GM12878 (cell line): Measurements from ENCODE around the gene ICE1. TPM values are rescaled to one million over a fixed set of nuclear protein-coding genes. Genes with fewer than 3 reads are reported as not detected.

Experiments used
- ATAC-seq: fragments of 200-7000 bp; cut with Tn5 transposase; 3 replicates; pipeline ENCODE4 v1.9.1; 2020; ENCODE audit warnings: mild to moderate bottlenecking, moderate library complexity
- BruUV-seq: library from RNA; stranded (reverse); fragments of 400-500 nt; replicated peaks from 2 replicates; lab custom pipeline; 2021; lab: Mats Ljungman, UMichigan
- CTCF ChIA-PET: fragments of 300-600 bp; sonication (Branson Sonifier 250); formaldehyde crosslinking; extraction: SDS; loops from one replicate; lab custom pipeline; 2021; ENCODE audit warnings: inconsistent platforms; lab: Yijun Ruan, JAX
- POLR2A ChIA-PET: fragments of 350-600 bp; formaldehyde crosslinking; extraction: SDS; loops from one replicate; lab custom pipeline; 2021; ENCODE audit warnings: inconsistent platforms; lab: Charles Lee
- RAD21 ChIA-PET: fragments of 300-600 bp; sonication (Branson Sonifier 250); formaldehyde crosslinking; loops from one replicate; lab custom pipeline; 2023; ENCODE audit warnings: antibody characterized with exemption; ENCODE audit not compliant: unreplicated experiment; lab: Charles Lee
- SMC1A ChIA-PET: fragments of 300-600 bp; sonication (Branson Sonifier 250); formaldehyde crosslinking; loops from one replicate; lab custom pipeline; 2023; ENCODE audit not compliant: unreplicated experiment, uncharacterized antibody; lab: Charles Lee
- DNase-seq: peaks from one replicate; pipeline ENCODE4 v3.0.0-alpha.2; 2011; ENCODE audit warnings: low read depth, low spot score
- FAIRE-seq: peaks from 3 replicates; lab custom pipeline; 2011; peaks lifted over from hg19 to GRCh38; lab: Jason Lieb, UNC
- H2AFZ ChIP-seq: 2 replicates; pipeline ENCODE4 v1.6.0; 2011; ENCODE audit warnings: low read depth, low read length, control low read depth; ENCODE audit not compliant: control insufficient read depth
- H3K27ac ChIP-seq: 2 replicates; pipeline ENCODE4 v1.5.1; 2011; ENCODE audit warnings: control low read depth; ENCODE audit not compliant: control insufficient read depth, insufficient read depth
- H3K27me3 ChIP-seq, 2 experiments: replicated peaks in 1 of 2; 2 replicates each; pipeline versions ENCODE4 v1.6.0 to v1.6.1; 2011; ENCODE audit warnings: low read length in 1 of 2; ENCODE audit not compliant: control insufficient read depth in 2 of 2, insufficient read depth in 2 of 2
- H3K36me3 ChIP-seq, 2 experiments: 2 replicates each; pipeline ENCODE4 v1.5.1; 2011; ENCODE audit warnings: low read length in 1 of 2; ENCODE audit not compliant: control insufficient read depth in 2 of 2, insufficient read depth in 2 of 2
- H3K4me1 ChIP-seq: 2 replicates; pipeline ENCODE4 v1.6.1; 2011; ENCODE audit warnings: mild to moderate bottlenecking, low read length, moderate library complexity, mixed read lengths; ENCODE audit not compliant: control insufficient read depth, insufficient read depth
- H3K4me2 ChIP-seq: 2 replicates; pipeline ENCODE4 v1.6.0; 2011; ENCODE audit warnings: control low read depth; ENCODE audit not compliant: control insufficient read depth, insufficient read depth
- H3K4me3 ChIP-seq: fragments of 200-600 bp; sonication (generic); 2 replicates; pipeline ENCODE4 v1.5.1; 2016
- H3K79me2 ChIP-seq: 2 replicates; pipeline ENCODE4 v1.6.0; 2011; ENCODE audit warnings: low read length; ENCODE audit not compliant: control insufficient read depth, insufficient read depth
- H3K9ac ChIP-seq: 2 replicates; pipeline ENCODE4 v1.8.0; 2011; ENCODE audit warnings: low read length, control low read depth, mixed read lengths; ENCODE audit not compliant: control insufficient read depth, insufficient read depth
- H3K9me3 ChIP-seq: replicated peaks from 3 replicates; pipeline ENCODE4 v1.5.1; 2011; ENCODE audit warnings: mild to moderate bottlenecking, low read length; ENCODE audit not compliant: control insufficient read depth, insufficient read depth
- H4K20me1 ChIP-seq: 2 replicates; pipeline ENCODE4 v1.6.0; 2011; ENCODE audit not compliant: control insufficient read depth, insufficient read depth
- CHD2 ChIP-seq: IDR thresholded peaks from 2 replicates; pipeline ENCODE4 v1.6.1; 2011; ENCODE audit warnings: low read depth, low read length, improper control_type of control experiment, borderline replicate concordance
- CHD4 ChIP-seq: fragments of 200-600 bp; sonication (generic); IDR thresholded peaks from 2 replicates; pipeline ENCODE4 v1.6.1; 2016; ENCODE audit warnings: mild to moderate bottlenecking
- ELK1 ChIP-seq: IDR thresholded peaks from 2 replicates; pipeline ENCODE4 v1.6.1; 2012; ENCODE audit warnings: low read depth, low read length, improper control_type of control experiment
- FOS ChIP-seq: IDR thresholded peaks from 3 replicates; pipeline ENCODE4 v1.6.1; 2011; ENCODE audit warnings: borderline replicate concordance; ENCODE audit not compliant: insufficient read length; ENCODE audit errors: extremely low read depth
- GABPA ChIP-seq: IDR thresholded peaks from 2 replicates; pipeline ENCODE4 v1.6.1; 2014; ENCODE audit warnings: antibody characterized with exemption, low read depth, mild to moderate bottlenecking, inconsistent platforms
- HCFC1 ChIP-seq: fragments of 150-350 bp; IDR thresholded peaks from 2 replicates; pipeline ENCODE4 v1.6.1; 2014; ENCODE audit warnings: low read length
- IRF3 ChIP-seq: fragments of 450-650 bp; IDR thresholded peaks from 2 replicates; pipeline ENCODE4 v1.6.1; 2014; ENCODE audit warnings: mild to moderate bottlenecking
- IRF5 ChIP-seq: fragments of 450-650 bp; IDR thresholded peaks from 2 replicates; pipeline ENCODE4 v1.6.1; 2017; ENCODE audit warnings: borderline replicate concordance
- NFIC ChIP-seq: IDR thresholded peaks from 2 replicates; pipeline ENCODE4 v1.6.1; 2012; ENCODE audit warnings: low read depth, mild to moderate bottlenecking, inconsistent platforms, low read length, moderate library complexity
- SMAD5 ChIP-seq: IDR thresholded peaks from 2 replicates; pipeline ENCODE4 v1.6.1; 2016; ENCODE audit warnings: antibody characterized with exemption, low read depth
- SP1 ChIP-seq: IDR thresholded peaks from one replicate; pipeline ENCODE4 v1.6.1; 2011; ENCODE audit warnings: low read depth, low read length
- SUPT20H ChIP-seq: IDR thresholded peaks from 2 replicates; pipeline ENCODE4 v1.6.1; 2011; ENCODE audit warnings: low read depth, mild to moderate bottlenecking, low read length, moderate library complexity, borderline replicate concordance; ENCODE audit not compliant: control insufficient read depth
- ZBED1 ChIP-seq: IDR thresholded peaks from 2 replicates; pipeline ENCODE4 v1.6.1; 2016; ENCODE audit warnings: borderline replicate concordance
- ZNF217 ChIP-seq: fragments of 450-650 bp; IDR thresholded peaks from 2 replicates; pipeline ENCODE4 v1.6.1; 2017; ENCODE audit warnings: antibody characterized with exemption, mild to moderate bottlenecking
- WGBS: methylation state at CpG from one replicate; pipeline ENCODE4 v1.1.6; 2016; ENCODE audit warnings: low lambda C conversion rate; ENCODE audit not compliant: insufficient replicate concordance, insufficient coverage; ENCODE audit errors: missing lambda C conversion rate; 5-methylcytosine and 5-hydroxymethylcytosine counted together
- in situ Hi-C: fragments of 300-500 bp; cut with MboI; formaldehyde crosslinking; loops from 9 replicates; pipeline ENCODE4 v1.14.3; 2018; ENCODE audit warnings: mixed read lengths
- intact Hi-C: fragments of 100-400 bp; cut with micrococcal nuclease; formaldehyde crosslinking; loops from one replicate; pipeline ENCODE4 v1.14.2; 2022; ENCODE audit not compliant: unreplicated experiment
- polyA plus RNA-seq, 11 experiments: library from polyadenylated mRNA; depleted of rRNA in 4 of 11; unstranded in 6 of 11; stranded (reverse) in 5 of 11; fragments of >200 nt; fragmentation: Nextera tagmentation in 4 of 11; fragmentation: Illumina TruSeq in 1 of 11; extraction: Ambion mirVana in 4 of 11; extraction: Trizol in 1 of 11; gene quantifications; 1 replicate in 1 of 11; 2 replicates in 10 of 11; pipeline versions ENCODE4 v1.2.1 to v1.2.3, GENCODE V29; 2011 to 2016; ENCODE audit warnings: inconsistent platforms in 2 of 11, missing spikeins in 2 of 11, low read depth in 1 of 11
- total RNA-seq, 4 experiments: library from RNA; depleted of rRNA in 3 of 4; stranded (reverse); fragments of >200 nt in 3 of 4; fragmentation: Illumina TruSeq in 1 of 4; extraction: Trizol in 1 of 4; gene quantifications; 2 replicates each; pipeline versions ENCODE4 v1.2.1 to v1.2.3, GENCODE V29; 2013 to 2021

The ICE1 gene
- total and polyA plus RNA-seq, 10 of the 15 experiments (the other 5 are each of a cell fraction or from before 2014, with no cell fraction given), result 3.8 to 31.4 (median 18.9) TPM

GRCh38 chr5:5387192-5387591, 35.3 kb upstream of the ICE1 start:
- POLR2A ChIA-PET, result no interaction called here
- FAIRE-seq, result no peak
- RAD21 ChIA-PET, result no interaction called here

GRCh38 chr5:5387777-5388176, 34.7 kb upstream of the ICE1 start:
- RAD21 ChIA-PET, result no interaction called here
- Histone ChIP-seq H3K36me3 (no peaks in the 10 kb centered on the region), H3K4me3 (no peak overlapping the region), H3K9ac (no peak overlapping the region), H2AFZ (no peak overlapping the region), H3K27me3 (no peaks in the 10 kb centered on the region), H3K4me1 (no peaks in the 10 kb centered on the region), H3K27ac (no peak overlapping the region), H3K9me3 (no peaks in the 10 kb centered on the region), H3K79me2 (no peaks in the 10 kb centered on the region), H4K20me1 (no peaks in the 10 kb centered on the region), H3K4me2 (no peak overlapping the region)
- CTCF ChIA-PET, result interaction anchor here (0.6 to 0.7 kb wide), 2 partner anchors 16 to 87 kb away, joined by 3 read pairs; no protein-coding TSS in a partner anchor
- POLR2A ChIA-PET, result no interaction called here
- no TSS peak for BruUV-seq
- in situ Hi-C loops (no loop called here), intact Hi-C loops (no loop called here)
- TF ChIP-seq IRF3 (no peak), CHD2 (no peak), SUPT20H (no peak), SMAD5 (no peak), HCFC1 (no peak), GABPA (no peak), IRF5 (no peak), ZBED1 (no peak), SP1 (no peak), FOS (no peak), NFIC (no peak), CHD4 (no peak)
- FAIRE-seq (no peak), ATAC-seq (no peak), DNase-seq (no peak)
- SMC1A ChIA-PET, result no interaction called here
- WGBS, result 0% methylated on average over 1 of the region's 1 CpG

More at GRCh38 chr5:5387192-5387591, 35.3 kb upstream of the ICE1 start:
- H2AFZ ChIP-seq, result no peak overlapping the region
- TF ChIP-seq ELK1 (no peak), ZNF217 (no peak)
- TF ChIP-seq, all 136 proteins: peak for 0
- ATAC-seq (no peak), DNase-seq (no peak)
- H3K79me2 ChIP-seq, result no peaks in the 10 kb centered on the region
- H3K9ac ChIP-seq, result no peak overlapping the region
- SMC1A ChIA-PET, result no interaction called here
- in situ Hi-C loops (no loop called here), intact Hi-C loops (no loop called here)
- no peaks in the 10 kb centered on the region for H4K20me1 ChIP-seq
- no peaks in the 10 kb centered on the region for H3K27me3 ChIP-seq
- no peaks in the 10 kb centered on the region for H3K9me3 ChIP-seq
- H3K4me3 ChIP-seq, result no peak overlapping the region
- H3K27ac ChIP-seq, result no peak overlapping the region
- WGBS, result 0% methylated on average over 2 of the region's 2 CpGs
- H3K36me3 ChIP-seq, result no peaks in the 10 kb centered on the region
- H3K4me1 ChIP-seq, result no peaks in the 10 kb centered on the region
- H3K4me2 ChIP-seq, result no peak overlapping the region
- CTCF ChIA-PET, result interaction anchor here (0.6 to 1.2 kb wide), 3 partner anchors 9 to 86 kb away, joined by 3 read pairs; no protein-coding TSS in a partner anchor
- no TSS peak for BruUV-seq
